Measurements from ENCODE around the gene NEK4.
"Not testable (repeated sequence)": the region's sequence is repeated elsewhere in the genome, so short reads cannot be mapped to it uniquely, and the experiment has no call there.

Gene NEK4

GRCh38 chr3:52777959-52778805 is 7.4 kb upstream of the NEK4 start:
- no peak for DNase-seq

GRCh38 chr3:52777127-52777958 is 6.6 kb upstream of the NEK4 start, which contains the start of gene ITIH1:
ITIH1 (plus strand) TSS chr3:52777599; CDS start chr3:52777616, 17 bp downstream.
- no peak for DNase-seq

- not testable (repeated sequence) for DNase-seq
Observed at GRCh38 chr3:52776486-52776885, 5.7 kb upstream of the NEK4 start.

GRCh38 chr3:52775877-52776276 is 5.1 kb upstream of the NEK4 start:
- DNase-seq, result no peak

GRCh38 chr3:52774901-52775864 is 4.4 kb upstream of the NEK4 start:
- no peak for DNase-seq

GRCh38 chr3:52774066-52774713 is 3.5 kb upstream of the NEK4 start:
- DNase-seq, result no peak

- no peak for DNase-seq
Observed at GRCh38 chr3:52773361-52774065, 2.8 kb upstream of the NEK4 start.

GRCh38 chr3:52771702-52772101 is 962 bp upstream of the NEK4 start:
- no peak for DNase-seq

- DNase-seq, result no peak
Observed at GRCh38 chr3:52771334-52771681, 568 bp upstream of the NEK4 start.

GRCh38 chr3:52769786-52770455 is 819 bp downstream of the NEK4 start:
- DNase-seq, result no peak

GRCh38 chr3:52763466-52763865 is 7.3 kb downstream of the NEK4 start:
- no peak for DNase-seq

- no peak for DNase-seq
Observed at GRCh38 chr3:52756141-52756540, 14.6 kb downstream of the NEK4 start.

- no peak for DNase-seq
Observed at GRCh38 chr3:52754373-52754772, 16.4 kb downstream of the NEK4 start.

- DNase-seq, result no peak
Observed at GRCh38 chr3:52752045-52752660, 18.6 kb downstream of the NEK4 start.

- no peak for DNase-seq
Observed at GRCh38 chr3:52743721-52744120, 27.0 kb downstream of the NEK4 start.

GRCh38 chr3:52743152-52743551 is 27.6 kb downstream of the NEK4 start:
- DNase-seq, result no peak

- DNase-seq, result no peak
Observed at GRCh38 chr3:52742418-52743041, 28.2 kb downstream of the NEK4 start.

GRCh38 chr3:52739730-52740129 is 31.0 kb downstream of the NEK4 start:
- DNase-seq, result no peak

GRCh38 chr3:52733256-52733891 is 37.4 kb downstream of the NEK4 start:
- DNase-seq, result no peak

- DNase-seq, result no peak
Observed at GRCh38 chr3:52731590-52731989, 39.1 kb downstream of the NEK4 start.
